SJSA1 (cell line): Measurements from ENCODE around the gene ZC3H4. TPM values are rescaled to one million over a fixed set of nuclear protein-coding genes. Genes with fewer than 3 reads are reported as not detected.
A peak's percentile ranks its signal among the peaks of the same experiment; 100 is the strongest.

Experiments
- DNase-seq, 2 experiments: peaks; one replicate each; pipeline ENCODE4 v3.0.0-alpha.2; 2015 to 2020; ENCODE audit warnings: low spot score in 2 of 2, low read depth in 1 of 2
- H3K27ac ChIP-seq: fragments of 250-450 bp; sonication (Bioruptor Pico); 2 replicates; pipeline ENCODE4 v1.5.1; 2020; ENCODE audit warnings: mild to moderate bottlenecking, moderate library complexity
- H3K27me3 ChIP-seq: fragments of 250-450 bp; sonication (Bioruptor Pico); replicated peaks from 2 replicates; pipeline ENCODE4 v1.5.1; 2020; ENCODE audit warnings: mild to moderate bottlenecking, moderate library complexity
- H3K36me3 ChIP-seq: fragments of 250-450 bp; sonication (Bioruptor Pico); 2 replicates; pipeline ENCODE4 v1.5.1; 2020; ENCODE audit warnings: mild to moderate bottlenecking
- H3K4me1 ChIP-seq: fragments of 250-450 bp; sonication (Bioruptor Pico); replicated peaks from 2 replicates; pipeline ENCODE4 v1.6.1; 2021; ENCODE audit warnings: mild to moderate bottlenecking
- H3K4me3 ChIP-seq: fragments of 250-450 bp; sonication (Bioruptor Pico); 2 replicates; pipeline ENCODE4 v1.5.1; 2020; ENCODE audit warnings: mild to moderate bottlenecking
- H3K9me3 ChIP-seq: fragments of 250-450 bp; sonication (Bioruptor Pico); replicated peaks from 2 replicates; pipeline ENCODE4 v1.5.1; 2020; ENCODE audit warnings: mild to moderate bottlenecking
- total RNA-seq: library from RNA; depleted of rRNA; stranded (reverse); fragments of >200 nt; shearing (Covaris generic); gene quantifications from 2 replicates; pipeline ENCODE4 v1.2.3, GENCODE V29; 2014; rRNA removed

The ZC3H4 gene
- total RNA-seq, 1 experiment from 2014 or later = 11.1 TPM

GRCh38 chr19:47019431-47020041 lies 94.0 kb downstream of the ZC3H4 start, which contains the start of gene NPAS1:
Gene NPAS1 (plus strand): TSS chr19:47019837. CDS start chr19:47021048, 1,211 bp downstream.
- Histone ChIP-seq H3K9me3 (no peaks in the 10 kb centered on the region; the same call in 1 of the 2 replicates), H3K27me3 (peaks cover 57% of the 10 kb centered on the region), H3K4me3 (peak within 1 kb of the TSS; percentile 27), H3K27ac (no peak within 1 kb of the TSS), H3K36me3 (no peaks in the 10 kb centered on the region), H3K4me1 (peaks cover 30% of the 10 kb centered on the region)
- no peak for DNase-seq

- Histone ChIP-seq H3K27ac (no peak overlapping the region), H3K9me3 (no peaks in the 10 kb centered on the region; the same call in 1 of the 2 replicates), H3K4me3 (no peak overlapping the region), H3K27me3 (peaks cover 51% of the 10 kb centered on the region), H3K36me3 (no peaks in the 10 kb centered on the region), H3K4me1 (peaks cover 30% of the 10 kb centered on the region)
- no peak for DNase-seq
Observed at GRCh38 chr19:47018923-47019322, 94.7 kb downstream of the ZC3H4 start.

Other genes starting within 250 kb of the ZC3H4 start
- not detected in 2 replicates for gene NPAS1, start 93.9 kb downstream of the ZC3H4 start, total RNA-seq
- gene TMEM160, start 65.2 kb downstream of the ZC3H4 start, total RNA-seq = 66.3 and 129 TPM in 2 replicates
- gene SAE1, start 17.1 kb upstream of the ZC3H4 start, total RNA-seq = 321 and 324 TPM in 2 replicates
- gene BBC3, start 117.4 kb upstream of the ZC3H4 start, total RNA-seq = 4.5 and 10.1 TPM in 2 replicates
- 8.0 and 12.1 TPM in 2 replicates for gene CCDC9, start 142.7 kb upstream of the ZC3H4 start, total RNA-seq
- gene INAFM1, start 161.1 kb upstream of the ZC3H4 start, total RNA-seq = 2.4 and 2.5 TPM in 2 replicates
- gene C5AR1, start 196.1 kb upstream of the ZC3H4 start, total RNA-seq = not detected in 2 replicates
- not detected in 2 replicates for gene C5AR2, start 218.4 kb upstream of the ZC3H4 start, total RNA-seq
- 15.0 and 16.4 TPM in 2 replicates for gene DHX34, start 235.5 kb upstream of the ZC3H4 start, total RNA-seq